Measurements from ENCODE around the gene LRRC52.

DNA sequence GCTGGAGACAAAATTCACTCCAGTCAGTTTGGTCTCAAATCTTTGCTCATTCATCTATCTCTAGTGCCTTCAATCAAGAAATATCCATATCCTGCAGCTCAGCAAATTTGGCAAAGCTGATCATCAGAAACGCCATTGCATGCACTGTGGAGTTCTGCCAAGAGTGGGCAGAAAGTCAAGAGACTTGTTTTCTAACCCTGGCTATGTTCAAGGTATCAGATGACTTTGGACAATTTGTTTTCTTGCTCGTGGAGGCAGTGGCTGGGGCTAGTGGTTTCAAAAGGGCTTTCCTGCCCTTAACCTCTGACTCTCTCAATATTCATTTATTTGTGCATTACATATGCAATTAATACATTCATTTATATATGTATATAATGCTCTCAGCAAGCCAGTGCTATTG is 12.8 kb upstream of the LRRC52 start:
- TF ChIP-seq, protein P1, sequence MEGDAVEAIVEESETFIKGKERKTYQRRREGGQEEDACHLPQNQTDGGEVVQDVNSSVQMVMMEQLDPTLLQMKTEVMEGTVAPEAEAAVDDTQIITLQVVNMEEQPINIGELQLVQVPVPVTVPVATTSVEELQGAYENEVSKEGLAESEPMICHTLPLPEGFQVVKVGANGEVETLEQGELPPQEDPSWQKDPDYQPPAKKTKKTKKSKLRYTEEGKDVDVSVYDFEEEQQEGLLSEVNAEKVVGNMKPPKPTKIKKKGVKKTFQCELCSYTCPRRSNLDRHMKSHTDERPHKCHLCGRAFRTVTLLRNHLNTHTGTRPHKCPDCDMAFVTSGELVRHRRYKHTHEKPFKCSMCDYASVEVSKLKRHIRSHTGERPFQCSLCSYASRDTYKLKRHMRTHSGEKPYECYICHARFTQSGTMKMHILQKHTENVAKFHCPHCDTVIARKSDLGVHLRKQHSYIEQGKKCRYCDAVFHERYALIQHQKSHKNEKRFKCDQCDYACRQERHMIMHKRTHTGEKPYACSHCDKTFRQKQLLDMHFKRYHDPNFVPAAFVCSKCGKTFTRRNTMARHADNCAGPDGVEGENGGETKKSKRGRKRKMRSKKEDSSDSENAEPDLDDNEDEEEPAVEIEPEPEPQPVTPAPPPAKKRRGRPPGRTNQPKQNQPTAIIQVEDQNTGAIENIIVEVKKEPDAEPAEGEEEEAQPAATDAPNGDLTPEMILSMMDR (IDR thresholded peaks at IDR 0.05) = no peak
- no peak for TF ChIP-seq POLR2A (IDR thresholded peaks at IDR 0.05)
